Renal cortex interstitium (tissue), 11 donors: ENCODE results near the gene KYAT1. TPM values are rescaled to one million over a fixed set of nuclear protein-coding genes. Genes with fewer than 3 reads are reported as not detected.

Experiments
- DNase-seq, 11 donors: peaks; one replicate each; pipeline ENCODE4 v3.0.0-alpha.2; 2013; ENCODE audit warnings: low read depth in 9 of 11, low spot score in 4 of 11; ENCODE audit errors: extremely low read depth in 1 of 11
- polyA plus RNA-seq, 3 donors: library from polyadenylated mRNA; unstranded; fragments of 120-200 nt; gene quantifications; one replicate each; pipeline ENCODE4 v1.2.1, GENCODE V29; 2013; ENCODE audit not compliant: insufficient read length in 3 of 3

Gene KYAT1
- polyA plus RNA-seq, 3 donors: 14.5 to 27.9 (median 22.0) TPM

GRCh38 chr9:128912270-128912853, 30.6 kb upstream of the KYAT1 start:
- DNase-seq: no peak

- DNase-seq: no peak
Measured at GRCh38 chr9:128911529-128912035, 29.8 kb upstream of the KYAT1 start.

- DNase-seq: no peak
Measured at GRCh38 chr9:128910906-128911305, 29.2 kb upstream of the KYAT1 start.

- no peak for DNase-seq
Measured at GRCh38 chr9:128909859-128910258, 28.1 kb upstream of the KYAT1 start.

GRCh38 chr9:128908372-128908771, 26.6 kb upstream of the KYAT1 start:
- DNase-seq: no peak

GRCh38 chr9:128906741-128907140, 25.0 kb upstream of the KYAT1 start:
- no peak for DNase-seq

GRCh38 chr9:128905964-128906363, 24.2 kb upstream of the KYAT1 start:
- DNase-seq: no peak

GRCh38 chr9:128903871-128904620, 22.3 kb upstream of the KYAT1 start:
- DNase-seq: no peak

- DNase-seq: no peak
Measured at GRCh38 chr9:128903079-128903461, 21.3 kb upstream of the KYAT1 start.

- no peak for DNase-seq
Measured at GRCh38 chr9:128902351-128903078, 20.8 kb upstream of the KYAT1 start.

- DNase-seq: no peak
Measured at GRCh38 chr9:128901822-128902221, 20.1 kb upstream of the KYAT1 start.

- no peak for DNase-seq
Measured at GRCh38 chr9:128901379-128901778, 19.6 kb upstream of the KYAT1 start.

GRCh38 chr9:128899566-128900322, 18.0 kb upstream of the KYAT1 start:
- no peak for DNase-seq

GRCh38 chr9:128898845-128899565, 17.3 kb upstream of the KYAT1 start:
- no peak for DNase-seq

GRCh38 chr9:128898382-128898781, 16.6 kb upstream of the KYAT1 start:
- DNase-seq: no peak

- DNase-seq: no peak
Measured at GRCh38 chr9:128895556-128895955, 13.8 kb upstream of the KYAT1 start.

- no peak for DNase-seq
Measured at GRCh38 chr9:128894764-128895163, 13.0 kb upstream of the KYAT1 start.

GRCh38 chr9:128893354-128893753, 11.6 kb upstream of the KYAT1 start:
- no peak for DNase-seq
